HG03045 (cell line): ENCODE results near the gene ARMC2.
"Not testable (repeated sequence)": the region's sequence is repeated elsewhere in the genome, so short reads cannot be mapped to it uniquely, and the experiment has no call there.

Experiments
- ATAC-seq: cut with Tn5 transposase; IDR thresholded peaks from one replicate; pipeline ENCODE4 v1.9.1; 2021; ENCODE audit warnings: mild to moderate bottlenecking, moderate library complexity; ENCODE audit not compliant: unreplicated experiment

ARMC2 gene

DNA sequence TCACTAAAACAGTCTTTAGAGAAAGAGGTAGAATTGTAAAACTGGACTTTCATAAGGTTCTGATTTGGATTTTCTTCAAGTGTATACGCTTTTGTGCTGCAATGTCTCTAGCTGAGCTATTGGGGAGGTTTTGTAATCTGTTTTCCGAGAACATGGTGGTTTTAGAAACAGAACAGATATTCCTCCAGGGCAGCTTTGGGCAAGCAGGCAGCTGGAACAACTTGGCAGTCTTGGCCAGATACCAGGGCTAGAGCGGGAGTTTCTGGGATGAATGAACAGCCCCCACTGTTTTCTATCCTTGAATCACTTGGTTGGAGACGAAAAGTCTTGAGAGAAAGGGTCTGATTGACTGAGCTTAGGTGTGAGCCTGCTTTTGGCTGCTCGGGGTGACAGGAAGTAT lies 17.1 kb upstream of the ARMC2 start:
- ATAC-seq = no peak

GRCh38 chr6:108832738-108833137 lies 15.5 kb upstream of the ARMC2 start:
- no peak for ATAC-seq

- ATAC-seq = peak; percentile 73
These were observed 12.9 kb upstream of the ARMC2 start for GRCh38 chr6:108835218-108835850.

GRCh38 chr6:108836061-108836460 lies 12.2 kb upstream of the ARMC2 start:
- no peak for ATAC-seq

DNA sequence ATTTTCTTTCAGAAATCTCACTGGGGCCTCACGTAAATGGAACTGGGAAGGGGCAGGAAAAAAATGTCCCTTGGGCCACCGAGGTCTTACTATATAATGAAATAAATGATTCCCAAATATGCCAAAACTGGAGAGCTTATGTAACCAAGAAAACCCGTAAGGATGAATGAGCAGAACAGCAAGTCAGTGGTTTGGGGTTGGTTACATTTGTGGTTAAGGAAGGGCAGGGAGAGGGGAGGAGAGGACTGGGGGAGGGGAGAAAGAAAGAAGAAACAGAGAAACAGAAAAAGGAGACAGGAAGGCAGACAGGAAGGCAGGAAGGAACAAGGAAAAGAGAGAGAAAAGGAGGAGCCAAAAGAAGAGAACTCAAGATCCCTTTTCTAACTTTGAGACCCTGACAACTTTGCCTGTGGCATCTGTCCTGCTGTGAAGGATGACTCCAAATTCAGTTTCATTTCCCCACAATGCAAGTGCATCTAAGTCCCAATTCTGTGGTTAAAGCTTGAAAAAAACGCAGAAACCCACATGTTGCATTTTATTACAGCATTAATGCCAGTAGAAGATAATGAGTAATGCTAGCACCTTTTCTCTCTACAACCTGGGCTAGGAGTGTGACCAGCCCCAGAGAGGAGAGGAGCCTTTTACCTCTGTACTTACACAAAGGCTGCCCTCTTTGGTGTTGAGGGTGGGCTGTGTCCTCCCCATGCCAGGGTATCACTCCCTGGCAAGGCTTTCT lies 10.8 kb upstream of the ARMC2 start:
- ATAC-seq = no peak

GRCh38 chr6:108838101-108838717 lies 10.0 kb upstream of the ARMC2 start:
- no peak for ATAC-seq

GRCh38 chr6:108839083-108839642 lies 9.1 kb upstream of the ARMC2 start:
- no peak for ATAC-seq

DNA sequence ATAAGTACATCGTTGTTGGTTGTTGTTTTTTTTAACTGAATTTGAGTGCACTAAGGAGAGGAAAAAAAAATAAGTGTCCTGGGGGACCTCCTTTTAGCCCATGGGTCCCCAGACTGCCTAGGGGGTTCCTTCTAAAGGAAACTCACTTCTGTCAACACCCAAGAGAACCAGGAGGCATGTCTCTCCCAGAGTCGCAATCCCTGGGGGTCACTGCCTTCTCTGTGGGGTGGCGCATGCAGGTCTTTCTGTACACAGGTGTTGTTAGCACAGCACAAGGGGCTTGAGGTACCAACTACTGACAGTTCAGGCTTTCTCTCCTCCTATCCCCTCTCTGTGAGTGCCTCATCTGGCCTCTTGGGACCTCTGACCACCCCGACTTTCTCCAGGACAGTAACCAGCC lies 7.3 kb upstream of the ARMC2 start:
- no peak for ATAC-seq

DNA sequence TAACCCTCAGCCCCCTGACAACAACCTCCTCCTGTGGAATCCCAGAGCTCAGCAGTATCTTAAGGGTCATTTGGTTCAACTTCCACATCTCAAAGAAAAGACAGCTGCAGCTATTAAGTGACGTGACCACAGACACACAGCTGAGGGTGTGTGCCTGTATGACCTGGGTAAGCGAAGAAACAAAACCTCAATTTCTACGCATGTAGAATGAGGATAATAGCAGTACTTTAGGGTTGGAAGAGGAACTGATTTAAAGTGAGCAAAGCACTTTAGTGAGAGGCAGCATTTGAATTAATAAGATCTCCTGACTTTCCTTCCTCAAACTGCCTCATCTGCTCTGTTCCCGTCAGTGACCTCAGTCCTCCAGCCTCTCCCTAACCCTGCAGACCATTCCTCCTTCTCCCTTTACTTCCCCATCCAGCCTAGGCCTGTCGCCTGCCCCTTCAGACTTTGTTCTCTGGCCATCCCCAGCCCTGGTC lies 6.8 kb upstream of the ARMC2 start:
- no peak for ATAC-seq

GRCh38 chr6:108844135-108844534 lies 4.1 kb upstream of the ARMC2 start:
- no peak for ATAC-seq

DNA sequence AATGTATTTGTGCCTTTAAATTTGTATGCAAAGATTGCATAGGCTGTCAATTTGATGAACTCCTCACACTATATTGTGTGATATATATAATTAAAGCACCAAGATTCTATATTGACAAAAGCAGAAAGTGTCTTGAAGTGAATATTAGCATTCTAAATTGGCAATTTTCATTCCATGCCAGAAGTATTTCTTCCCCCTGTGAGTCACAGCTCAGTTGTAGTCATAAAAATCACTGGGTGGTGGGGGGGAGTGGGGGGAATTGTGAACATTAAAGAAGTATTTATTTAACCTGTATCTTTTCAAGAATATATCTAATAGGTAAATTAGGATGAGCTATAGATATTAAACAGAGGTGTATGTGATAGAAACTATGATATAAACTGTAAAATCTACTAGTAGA lies 3.1 kb upstream of the ARMC2 start:
- ATAC-seq = no peak

- no peak for ATAC-seq
These were observed 2.1 kb upstream of the ARMC2 start for GRCh38 chr6:108846101-108846500.

GRCh38 chr6:108846628-108847027 lies 1.6 kb upstream of the ARMC2 start:
- ATAC-seq = no peak

DNA sequence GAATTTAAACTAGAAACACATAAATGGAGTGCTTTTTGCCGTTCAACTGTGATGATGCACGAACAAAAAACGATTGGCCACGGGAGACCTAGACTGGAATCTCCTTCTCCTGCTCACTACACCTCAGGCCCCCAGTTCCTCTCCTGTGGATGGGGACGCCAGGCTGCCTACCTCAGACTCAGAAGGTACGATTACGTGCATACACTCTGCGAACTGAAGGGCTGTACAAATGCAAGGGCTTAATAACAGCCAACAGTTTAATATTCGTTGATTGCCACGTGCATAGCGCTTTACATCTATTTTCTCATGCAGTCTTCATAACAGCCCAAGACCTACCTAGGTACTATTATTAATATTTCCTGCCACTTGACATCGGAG lies 495 bp upstream of the ARMC2 start:
- ATAC-seq = no peak

DNA sequence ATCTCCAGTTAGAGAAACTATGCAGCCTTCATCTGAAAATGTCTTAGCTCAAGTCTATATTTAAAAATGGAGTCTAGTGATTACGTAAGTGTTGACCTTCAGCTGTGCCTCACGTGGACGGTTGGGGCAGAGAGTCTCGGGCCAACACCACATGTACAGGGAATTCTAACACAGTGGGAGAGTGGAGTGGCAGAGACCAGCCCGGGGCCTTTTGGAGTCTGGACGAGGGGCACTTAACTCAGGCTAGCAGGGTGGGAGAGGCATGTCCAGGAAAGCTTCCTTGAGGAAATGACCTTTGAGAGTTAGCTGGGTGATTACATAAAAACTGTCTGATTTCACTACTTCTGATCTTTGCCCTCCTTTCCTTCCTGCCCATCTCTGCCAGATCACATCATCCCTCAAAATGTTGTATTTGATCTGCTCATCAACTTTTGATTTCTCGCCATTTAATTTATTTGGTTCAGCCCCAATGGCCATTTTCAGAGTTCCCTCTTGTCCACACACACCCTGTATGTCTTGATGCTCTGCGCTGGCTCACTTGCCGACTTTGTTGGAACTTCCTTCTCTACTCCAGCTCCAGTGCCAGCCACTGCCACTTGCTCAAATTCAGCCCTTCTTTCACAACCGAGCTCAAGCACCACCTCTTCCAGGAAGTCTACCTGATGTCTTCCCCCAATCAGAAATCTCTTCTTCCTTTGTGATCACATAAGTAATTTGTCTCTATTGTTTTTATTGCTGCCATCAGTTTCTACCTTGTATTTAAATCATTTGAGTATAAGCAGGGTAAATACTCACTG lies 2.6 kb downstream of the ARMC2 start:
- ATAC-seq = no peak

DNA sequence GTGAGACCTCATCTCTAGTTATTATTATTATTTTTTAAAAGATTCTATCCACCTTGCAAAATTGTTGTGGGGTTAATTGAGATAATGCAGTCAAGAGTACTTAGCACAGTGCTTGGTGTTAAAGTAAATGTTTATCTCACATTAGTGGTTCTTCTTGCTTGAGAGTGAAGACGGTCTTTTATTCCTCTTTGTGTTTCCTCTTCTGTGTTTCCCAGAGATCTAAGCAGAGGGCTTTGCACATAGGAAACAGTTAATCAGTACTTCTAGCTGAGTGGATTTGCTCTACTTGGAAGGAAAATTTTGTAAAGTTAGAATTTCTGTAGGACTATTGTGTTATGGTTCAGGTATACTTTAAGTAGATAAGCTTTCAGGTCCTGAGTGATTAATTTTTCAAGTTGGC lies 3.5 kb downstream of the ARMC2 start:
- ATAC-seq = no peak

DNA sequence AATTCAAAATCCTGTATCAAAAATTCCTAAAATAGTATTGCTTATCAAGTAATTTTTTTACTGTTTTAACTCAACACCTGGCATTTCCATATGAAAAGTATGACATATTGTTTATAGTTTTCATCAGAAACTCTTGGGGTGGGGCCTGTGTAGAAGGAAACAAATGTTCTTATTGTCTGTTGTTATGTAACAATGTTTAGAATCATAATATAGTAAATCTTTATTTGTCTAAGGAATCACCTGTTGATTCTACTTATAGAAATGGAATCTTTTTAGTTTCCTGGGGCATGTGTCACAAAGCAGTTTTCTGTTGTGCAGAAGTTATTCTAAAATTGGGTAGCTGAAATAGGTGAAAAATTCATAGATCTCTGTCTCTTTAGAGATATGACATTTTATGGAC lies 4.9 kb downstream of the ARMC2 start:
- ATAC-seq = no peak

GRCh38 chr6:108862479-108863191 lies 14.4 kb downstream of the ARMC2 start:
- no peak for ATAC-seq

DNA sequence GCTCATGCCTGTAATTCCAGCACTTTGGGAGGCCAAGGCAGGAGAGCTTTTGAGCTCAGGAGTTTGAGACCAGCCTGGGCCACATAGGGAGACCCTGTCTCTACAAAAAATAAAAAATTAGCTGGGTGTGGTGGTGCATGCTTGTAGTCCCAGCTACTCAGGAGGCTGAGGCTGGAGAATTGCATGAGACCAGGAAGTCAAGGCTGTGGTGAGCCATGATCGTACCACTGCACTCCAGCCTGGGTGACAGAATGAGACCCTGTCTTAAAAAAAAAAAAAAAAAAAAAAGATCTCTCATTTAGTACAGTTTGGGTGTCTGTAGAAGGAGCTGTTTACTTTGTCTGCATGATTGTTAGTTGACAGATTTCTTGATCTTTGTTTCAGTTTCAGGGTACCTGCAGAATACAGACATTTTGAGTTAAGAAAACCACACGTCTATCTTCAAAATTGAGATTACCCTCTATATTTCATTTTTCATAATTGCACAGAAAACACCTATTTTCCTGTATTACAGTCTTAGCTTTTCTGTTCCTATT lies 17.6 kb downstream of the ARMC2 start:
- not testable (repeated sequence) for ATAC-seq

DNA sequence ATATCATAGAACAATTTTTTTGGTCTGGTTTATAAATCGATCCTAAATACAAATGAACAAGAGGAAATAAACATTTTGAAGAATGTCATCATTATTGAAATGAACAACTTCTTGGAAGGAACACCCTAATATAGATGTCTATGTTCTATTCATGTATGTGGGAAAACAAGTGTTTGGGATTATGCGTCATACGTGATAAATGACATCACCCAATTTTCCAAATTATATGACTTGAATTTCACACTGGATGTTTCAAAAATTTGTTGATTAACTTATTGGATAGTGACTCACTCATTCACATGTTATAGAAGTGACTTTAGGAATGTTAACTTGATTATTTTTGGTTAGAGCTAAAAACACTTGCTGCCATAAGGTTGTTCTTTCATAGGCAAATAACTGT lies 18.6 kb downstream of the ARMC2 start:
- no peak for ATAC-seq
